Measurements from ENCODE around the gene ZNF154. TPM values are rescaled to one million over a fixed set of nuclear protein-coding genes. Genes with fewer than 3 reads are reported as not detected.
"Not testable (repeated sequence)": the region's sequence is repeated elsewhere in the genome, so short reads cannot be mapped to it uniquely, and the experiment has no call there.

ZNF154 gene
- total RNA-seq (2014; rRNA removed; shearing (Covaris generic)), result not detected in 2 replicates

DNA sequence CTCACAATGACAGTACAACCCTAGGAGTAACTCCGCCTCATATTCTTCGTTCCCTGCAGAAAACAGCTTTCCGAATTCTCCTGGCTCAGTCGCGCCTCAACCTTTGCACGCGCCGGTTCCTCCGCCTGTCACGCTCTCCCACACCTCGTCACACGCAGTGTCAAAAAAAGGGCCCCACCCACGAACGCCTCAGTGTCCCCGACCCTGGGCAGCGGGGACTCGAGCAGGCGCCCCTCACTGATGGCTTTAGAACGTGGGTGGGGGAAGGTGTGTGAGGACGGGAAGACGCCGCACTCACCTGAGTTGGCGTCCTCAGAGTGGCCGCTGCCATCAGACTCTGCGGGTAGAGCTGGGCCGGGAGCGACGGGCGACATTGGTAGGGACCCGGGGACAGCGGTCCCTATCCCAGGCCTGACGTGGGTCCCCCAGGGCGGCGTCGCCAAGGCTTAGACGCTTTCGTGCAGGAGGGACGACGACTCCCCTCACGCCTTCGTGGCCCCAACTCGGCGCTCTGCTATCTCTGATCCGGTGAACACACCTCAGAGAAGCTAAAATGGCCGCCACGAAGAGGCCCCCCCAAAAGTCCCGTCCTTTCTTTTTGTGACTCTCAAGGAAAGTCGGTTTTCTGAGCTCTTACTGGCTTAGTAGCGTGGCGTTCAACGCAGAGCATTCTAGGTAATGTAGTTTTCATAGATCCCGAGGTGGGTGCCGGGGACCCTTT lies at the start of gene ZNF154:
Gene ZNF154 (minus strand): TSS at position 564 of the 721 bp plus-strand sequence. CDS start 233 bp downstream, at position 331.
- DNase-seq (ENCODE audit: low read depth), result no peak

DNA sequence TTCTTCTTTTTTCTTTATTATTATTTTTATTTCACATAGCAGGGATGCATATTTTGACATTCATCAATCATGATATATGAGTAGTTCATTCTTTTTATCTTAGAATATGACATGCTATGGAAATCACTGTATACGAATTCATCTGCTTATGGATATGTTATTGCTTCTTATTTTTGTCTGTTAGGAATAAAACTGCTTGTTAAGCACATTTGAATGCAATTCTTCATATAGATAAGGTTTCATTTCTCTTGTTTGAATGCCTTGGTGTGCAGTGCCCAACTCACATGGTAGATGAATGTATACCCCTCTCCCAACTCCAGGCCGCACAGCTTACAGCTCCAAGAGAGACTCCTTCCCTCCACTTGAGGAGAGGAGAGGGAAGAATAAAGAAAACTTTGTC lies 48.9 kb upstream of the ZNF154 start:
- no peak for DNase-seq (ENCODE audit: low read depth)

DNA sequence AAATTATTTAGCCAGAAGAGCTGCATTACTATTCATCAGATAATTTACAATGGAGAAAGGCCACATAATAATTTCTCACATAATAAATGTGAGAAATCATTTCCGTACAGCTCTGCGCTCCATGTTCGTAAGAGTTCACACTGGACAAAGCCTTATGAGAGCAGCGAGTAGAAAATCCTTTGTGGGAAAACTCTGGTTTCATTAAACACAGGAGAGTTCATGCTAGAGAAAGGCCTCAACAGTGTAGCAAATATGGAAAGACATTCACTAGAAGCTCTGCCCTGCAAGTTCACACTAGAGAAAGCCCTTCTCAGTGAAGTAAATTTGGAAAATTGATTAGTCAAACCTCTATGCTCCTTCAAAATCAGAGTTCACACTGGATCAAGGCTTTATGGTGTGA lies 46.0 kb upstream of the ZNF154 start:
- no peak for DNase-seq (ENCODE audit: low read depth)

DNA sequence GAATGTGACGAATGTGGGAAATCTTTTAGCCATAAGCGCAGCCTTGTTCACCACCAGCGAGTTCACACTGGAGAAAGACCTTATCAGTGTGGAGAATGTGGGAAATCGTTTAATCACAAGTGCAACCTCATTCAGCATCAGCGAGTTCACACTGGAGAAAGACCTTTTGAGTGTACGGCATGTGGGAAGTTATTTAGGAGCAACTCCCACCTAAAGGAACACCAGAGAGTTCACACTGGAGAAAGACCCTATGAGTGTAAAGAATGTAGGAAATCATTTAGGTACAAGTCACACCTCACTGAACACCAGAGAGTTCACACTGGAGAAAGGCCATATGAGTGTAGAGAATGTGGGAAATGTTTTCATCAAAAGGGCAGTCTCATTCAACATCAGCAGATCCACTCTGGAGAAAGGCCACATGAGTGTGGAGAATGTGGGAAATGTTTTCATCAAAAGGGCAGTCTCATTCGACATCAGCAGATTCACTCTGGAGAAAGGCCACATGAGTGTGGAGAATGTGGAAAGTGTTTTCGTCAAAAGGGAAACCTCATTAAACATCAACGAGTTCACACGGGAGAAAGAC lies 45.2 kb upstream of the ZNF154 start:
- DNase-seq (ENCODE audit: low read depth), result no peak

DNA sequence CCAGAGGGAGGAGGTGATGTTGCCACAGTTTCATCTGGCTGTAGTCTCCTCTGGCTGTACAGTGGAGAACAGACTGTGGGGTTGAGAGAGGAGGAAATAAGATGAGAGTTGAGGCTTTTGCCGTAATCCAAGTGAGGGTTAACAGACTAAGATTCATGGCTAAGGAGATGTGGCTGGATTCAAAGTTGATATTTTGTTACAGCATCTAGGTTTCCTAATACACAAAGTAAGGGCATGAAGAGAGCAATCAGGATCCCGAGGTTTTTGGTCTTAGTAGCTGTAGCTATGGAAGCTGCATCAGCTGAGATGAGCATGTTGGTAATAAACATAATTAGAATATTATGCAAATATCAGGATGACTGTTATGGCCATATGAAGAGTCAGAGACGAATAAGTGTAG lies 39.0 kb upstream of the ZNF154 start:
- no peak for DNase-seq (ENCODE audit: low read depth)

DNA sequence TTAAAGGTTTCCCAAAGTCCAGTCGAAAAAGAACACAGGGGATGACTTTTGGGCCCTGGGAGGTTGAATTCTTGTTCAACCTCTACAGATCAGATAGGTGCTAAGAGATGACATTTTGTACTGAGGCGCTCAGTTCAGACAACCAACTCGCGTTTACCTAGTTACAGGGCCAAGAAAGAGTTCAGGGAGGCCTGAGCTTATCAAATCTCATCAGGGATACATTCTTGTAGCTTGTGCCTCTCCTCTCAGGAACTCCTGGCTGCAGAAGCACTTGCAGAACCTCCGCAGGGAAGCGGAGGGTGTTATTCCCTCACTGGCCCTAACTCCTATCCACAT lies 38.4 kb upstream of the ZNF154 start:
- DNase-seq (ENCODE audit: low read depth), result no peak

DNA sequence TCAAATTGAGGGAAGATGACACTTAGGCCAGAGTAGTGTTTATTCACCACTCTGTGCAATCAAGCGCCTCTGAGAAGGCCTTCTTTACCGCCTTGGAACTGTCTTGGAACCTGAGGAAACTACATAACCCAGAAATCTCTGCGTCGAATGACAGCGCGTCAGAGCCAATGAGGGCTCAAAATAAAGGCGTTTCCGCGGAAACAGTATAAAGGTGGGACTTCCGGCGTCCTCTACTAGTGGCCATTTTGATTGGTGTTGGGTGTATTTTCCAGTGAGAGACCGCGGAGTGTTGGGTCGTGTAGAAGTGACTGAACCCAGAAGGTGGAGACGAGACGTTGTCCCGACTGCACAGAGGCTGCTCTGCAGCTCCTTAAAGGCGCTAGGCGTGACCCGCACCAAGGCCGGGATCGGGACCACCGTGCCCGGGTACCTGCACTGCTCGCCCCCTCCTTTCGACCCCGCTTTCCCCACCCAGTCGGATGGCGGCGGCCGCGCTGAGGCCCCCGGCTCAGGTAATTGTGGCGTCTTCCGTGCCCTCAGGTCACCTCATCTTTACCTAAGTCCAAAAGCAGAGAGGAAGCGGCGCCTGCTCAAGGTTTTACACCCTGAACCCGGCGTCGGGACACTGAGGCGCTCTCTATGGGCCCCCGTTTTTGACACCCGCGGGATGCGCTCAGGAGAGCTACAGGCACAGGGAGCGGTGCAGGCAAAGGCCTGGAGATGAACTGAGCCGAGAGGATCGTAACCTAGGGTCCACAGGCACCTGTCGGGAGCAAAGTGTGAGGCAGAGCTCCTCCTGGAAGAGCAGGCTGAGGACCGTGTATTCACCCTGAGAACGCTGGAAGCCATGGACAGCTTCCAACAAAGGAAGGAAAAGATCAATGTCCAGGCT lies 37.8 kb upstream of the ZNF154 start, which contains the start of gene ZNF776:
Gene ZNF776 (plus strand): TSS at position 236 of the 892 bp plus-strand sequence. CDS start 244 bp downstream, at position 480.
- peak; percentile 93 for DNase-seq (ENCODE audit: low read depth)

DNA sequence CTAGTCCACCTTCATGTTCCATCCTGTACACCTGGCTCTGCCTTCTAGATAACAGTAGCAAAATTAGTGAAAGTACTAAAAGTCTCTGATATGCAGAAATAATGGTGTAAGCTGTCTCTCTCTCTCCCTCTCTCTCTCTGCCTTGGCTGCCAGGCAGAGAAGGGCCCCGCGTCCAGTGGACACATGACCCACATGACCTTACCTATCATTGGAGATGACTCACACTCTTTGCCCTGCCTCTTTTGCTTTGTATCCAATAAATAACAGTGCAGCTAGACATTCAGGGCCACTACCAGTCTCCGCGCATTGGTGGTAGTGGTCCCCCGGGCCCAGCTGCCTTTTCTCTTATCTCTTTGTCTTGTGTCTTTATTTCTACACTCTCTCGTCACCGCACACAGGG lies 29.8 kb upstream of the ZNF154 start:
- DNase-seq (ENCODE audit: low read depth), result not testable (repeated sequence)

DNA sequence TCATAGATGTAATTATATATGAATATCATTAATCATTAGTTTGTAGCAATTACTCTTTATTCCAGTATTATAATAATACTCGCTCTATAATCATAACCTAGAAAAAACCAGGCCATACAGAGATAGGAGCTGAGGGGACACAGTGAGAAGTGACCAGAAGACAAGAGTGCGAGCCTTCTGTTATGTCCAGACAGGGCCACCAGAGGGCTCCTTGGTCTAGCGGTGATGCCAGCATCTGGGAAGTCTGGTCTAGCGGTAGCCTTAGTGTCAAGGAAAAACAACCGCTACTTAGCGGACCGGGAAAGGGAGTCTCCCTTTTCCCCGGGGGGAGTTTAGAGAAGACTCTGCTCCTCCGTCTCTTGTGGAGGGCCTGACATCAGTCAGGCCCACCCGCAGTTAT lies 29.3 kb upstream of the ZNF154 start:
- DNase-seq (ENCODE audit: low read depth), result not testable (repeated sequence)

DNA sequence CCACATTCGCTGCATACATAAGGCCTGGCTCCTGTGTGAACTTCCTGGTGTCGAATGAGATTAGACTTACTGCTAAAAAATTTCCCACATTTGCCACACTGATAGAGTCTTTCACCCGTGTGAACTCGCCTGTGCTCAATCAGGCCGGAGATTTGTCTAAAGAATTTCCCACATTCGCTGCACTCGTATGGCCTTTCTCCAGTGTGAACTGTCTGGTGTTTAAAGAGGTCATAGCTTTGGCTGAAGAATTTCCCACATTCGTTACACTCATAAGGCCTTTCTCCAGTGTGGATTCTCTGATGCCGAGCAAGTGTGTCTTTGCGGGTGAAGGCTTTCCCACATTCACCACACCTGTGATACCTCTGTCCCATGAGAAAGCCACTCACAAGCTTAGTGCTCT lies 11.9 kb upstream of the ZNF154 start:
- peak; percentile 7 for DNase-seq (ENCODE audit: low read depth)

DNA sequence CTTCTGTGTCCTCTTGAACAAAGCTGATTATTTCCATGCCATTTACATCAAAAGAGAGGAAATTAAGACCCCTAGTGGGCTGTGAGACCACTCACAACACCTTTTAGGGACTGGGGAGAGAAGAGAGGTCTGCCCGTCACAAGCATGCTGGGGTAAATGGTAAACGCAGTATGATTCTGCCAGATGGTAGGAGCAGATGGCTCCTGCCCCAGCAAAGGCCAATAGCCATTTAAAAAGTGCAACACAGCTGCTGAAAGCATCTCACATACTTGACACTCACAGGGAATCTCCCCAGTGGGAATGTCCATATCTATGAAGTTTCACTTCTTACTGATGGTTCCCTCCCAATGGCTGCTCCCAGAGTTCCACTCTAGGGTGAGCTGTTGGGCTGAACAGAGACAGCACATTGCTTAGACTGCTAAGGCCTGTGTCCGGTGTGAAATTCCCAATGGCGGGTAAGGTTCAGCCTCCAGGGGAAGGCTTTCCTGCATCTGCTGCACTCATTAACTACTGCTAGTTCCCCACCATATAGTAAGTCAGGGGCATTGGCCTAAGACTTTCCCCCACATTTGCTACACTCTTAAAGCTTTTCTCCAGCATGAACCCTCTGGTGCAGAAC lies 11.0 kb upstream of the ZNF154 start:
- no peak for DNase-seq (ENCODE audit: low read depth)

DNA sequence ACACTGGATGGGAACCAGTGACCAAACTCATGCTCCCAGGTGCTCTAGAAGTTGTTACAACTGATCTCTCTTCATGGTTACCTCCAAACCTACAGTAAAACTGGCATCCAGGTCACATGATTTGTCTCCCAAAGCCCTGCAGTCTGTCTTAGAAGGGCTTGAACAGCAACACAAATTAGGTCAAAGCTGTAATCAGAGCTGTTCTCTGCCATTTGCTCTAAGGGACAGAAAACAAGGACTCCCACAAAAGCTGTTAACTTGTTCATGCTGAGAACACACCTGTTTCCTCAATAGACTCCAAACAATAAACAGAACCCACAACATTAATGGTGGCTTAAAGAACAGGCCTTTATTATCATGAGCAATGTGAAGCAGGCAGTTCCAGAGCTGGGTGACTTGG lies 10.4 kb upstream of the ZNF154 start:
- DNase-seq (ENCODE audit: low read depth), result no peak

DNA sequence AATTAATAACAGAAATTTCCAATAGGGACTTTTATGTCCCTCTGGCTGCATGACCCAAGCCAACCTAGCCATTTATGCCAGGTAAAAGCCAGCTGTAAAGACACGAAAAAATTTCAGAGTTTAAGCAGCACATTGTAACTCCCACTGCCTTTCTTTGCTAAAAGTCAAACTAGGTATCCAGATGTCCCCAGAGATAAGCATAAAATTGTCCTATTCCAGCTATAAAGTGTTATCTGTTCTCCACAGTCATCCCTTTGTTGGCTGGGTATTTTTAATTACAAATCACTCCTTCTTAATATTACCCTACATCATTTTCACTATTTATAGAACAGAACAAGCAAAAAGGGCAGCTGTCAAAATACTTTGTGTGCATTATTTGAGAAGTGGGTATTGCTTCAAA lies 3.2 kb upstream of the ZNF154 start:
- DNase-seq (ENCODE audit: low read depth), result no peak

DNA sequence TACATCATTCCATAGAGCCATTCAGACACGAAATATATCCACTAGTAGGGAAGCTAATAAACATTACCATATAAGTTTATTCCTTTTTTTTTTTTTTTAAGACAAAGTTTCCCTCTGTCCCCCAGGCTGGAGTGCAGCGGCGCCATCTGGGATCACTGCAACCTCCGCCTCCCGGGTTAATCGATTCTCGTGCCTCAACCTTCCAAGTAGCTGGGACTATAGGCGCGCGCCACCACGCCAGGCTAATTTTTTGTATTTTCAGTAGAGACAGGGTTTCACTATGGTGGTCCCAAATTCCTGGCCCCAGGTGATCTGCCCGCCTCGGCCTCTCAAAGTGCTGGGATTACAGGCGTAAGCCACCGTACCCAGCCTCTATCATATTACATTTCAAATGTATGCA lies 612 bp upstream of the ZNF154 start:
- no peak for DNase-seq (ENCODE audit: low read depth)

DNA sequence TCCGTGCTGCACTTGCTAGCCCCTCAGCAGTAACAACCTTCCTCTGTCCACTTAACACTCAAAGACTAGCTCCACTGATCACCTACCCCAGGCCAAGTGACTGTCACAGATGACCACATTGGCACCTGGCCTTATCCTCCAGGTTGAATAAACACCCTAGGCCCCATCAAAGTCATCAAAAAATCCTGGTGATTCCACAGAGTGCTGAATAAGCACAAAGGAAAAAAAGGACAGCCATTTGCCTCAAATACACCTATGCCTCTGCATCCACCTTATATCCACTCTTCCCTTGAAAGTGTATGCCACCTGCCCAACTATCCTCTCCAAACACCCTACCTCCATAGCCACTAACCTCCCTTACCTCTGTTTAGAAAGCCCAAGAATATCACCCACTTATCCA lies 2.7 kb downstream of the ZNF154 start:
- DNase-seq (ENCODE audit: low read depth), result no peak

DNA sequence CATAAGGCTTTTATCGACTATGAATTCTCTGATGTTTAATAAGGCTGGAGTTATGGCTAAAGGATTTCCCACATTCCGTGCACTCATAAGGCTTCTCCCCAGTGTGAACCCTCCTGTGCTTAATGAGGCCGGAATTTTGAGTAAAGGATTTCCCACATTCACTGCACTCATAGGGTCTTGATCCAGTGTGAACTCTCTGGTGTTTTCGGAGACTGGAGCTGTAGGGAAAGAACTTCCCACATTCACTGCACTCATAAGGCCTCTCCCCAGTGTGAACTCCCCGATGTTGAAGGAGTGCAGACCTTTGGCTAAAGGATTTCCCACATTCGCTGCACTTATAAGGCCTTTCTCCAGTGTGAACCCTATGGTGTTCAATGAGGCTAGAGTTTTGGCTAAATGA lies 7.4 kb downstream of the ZNF154 start:
- no peak for DNase-seq (ENCODE audit: low read depth)

DNA sequence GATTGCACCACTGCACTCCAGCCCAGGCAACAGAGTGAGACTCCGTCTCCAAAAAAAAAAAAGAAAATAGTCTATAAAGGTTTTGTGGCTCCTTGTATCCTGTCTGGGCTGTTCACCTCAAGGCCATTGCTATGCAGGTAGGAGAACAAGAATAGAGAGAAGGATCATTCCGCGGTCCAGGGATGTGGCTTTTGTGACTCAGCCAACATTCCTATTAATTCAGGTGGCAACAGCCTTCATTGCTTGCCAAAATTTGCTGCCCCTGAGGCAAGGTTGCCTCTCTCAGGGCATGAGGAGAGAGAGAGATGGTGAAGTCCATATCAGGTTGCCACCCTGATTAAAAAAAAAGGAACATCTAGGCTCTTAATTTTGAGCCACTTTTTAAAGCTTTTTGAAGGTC lies 19.3 kb downstream of the ZNF154 start:
- DNase-seq (ENCODE audit: low read depth), result peak; percentile 90

DNA sequence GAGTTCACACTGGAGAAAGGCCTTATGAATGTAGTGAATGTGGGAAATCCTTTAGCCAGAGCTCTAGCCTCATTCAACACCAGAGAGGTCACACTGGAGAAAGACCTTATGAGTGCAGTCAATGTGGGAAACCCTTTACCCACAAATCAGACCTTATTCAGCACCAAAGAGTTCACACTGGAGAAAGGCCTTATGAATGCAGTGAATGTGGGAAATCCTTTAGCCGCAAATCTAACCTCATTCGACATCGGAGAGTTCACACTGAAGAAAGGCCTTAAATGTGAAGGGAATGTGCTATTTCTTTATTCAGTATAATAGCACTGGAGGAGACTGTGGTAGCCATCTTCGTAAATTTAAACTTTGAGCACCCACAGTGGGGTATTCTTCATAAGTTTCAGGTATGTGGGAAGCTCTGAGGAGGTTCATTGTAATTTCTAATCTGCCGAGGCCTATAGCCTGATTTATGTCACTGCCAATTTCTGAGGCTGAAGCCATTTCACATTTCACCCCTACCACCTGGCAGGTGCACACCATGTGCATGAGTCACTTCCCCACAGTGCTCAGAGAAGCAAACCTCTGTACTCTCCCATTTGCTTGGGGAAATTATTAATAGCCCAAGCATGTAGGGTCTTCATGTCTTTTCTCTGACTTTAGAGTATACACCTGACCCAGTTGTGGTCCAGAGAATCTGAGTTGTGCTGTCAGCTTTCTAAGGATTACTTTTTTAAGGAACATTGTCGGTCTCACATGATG lies 20.8 kb downstream of the ZNF154 start:
- DNase-seq (ENCODE audit: low read depth), result no peak

DNA sequence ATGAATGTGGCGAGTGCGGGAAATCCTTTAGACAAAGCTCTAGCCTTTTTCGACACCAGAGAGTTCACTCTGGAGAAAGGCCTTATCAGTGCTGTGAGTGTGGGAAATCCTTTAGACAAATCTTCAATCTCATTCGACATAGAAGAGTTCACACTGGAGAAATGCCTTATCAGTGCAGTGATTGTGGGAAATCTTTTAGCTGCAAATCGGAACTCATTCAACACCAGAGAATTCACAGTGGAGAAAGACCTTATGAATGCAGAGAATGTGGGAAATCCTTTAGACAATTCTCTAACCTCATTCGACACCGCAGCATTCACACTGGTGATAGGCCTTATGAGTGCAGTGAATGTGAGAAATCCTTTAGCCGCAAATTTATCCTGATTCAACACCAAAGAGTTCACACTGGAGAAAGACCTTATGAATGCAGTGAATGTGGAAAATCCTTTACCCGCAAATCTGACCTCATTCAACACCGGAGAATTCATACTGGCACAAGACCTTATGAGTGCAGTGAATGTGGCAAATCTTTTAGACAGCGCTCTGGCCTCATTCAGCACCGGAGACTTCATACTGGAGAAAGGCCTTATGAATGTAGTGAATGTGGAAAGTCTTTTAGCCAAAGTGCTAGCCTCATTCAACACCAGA lies 21.5 kb downstream of the ZNF154 start:
- no peak for DNase-seq (ENCODE audit: low read depth)

DNA sequence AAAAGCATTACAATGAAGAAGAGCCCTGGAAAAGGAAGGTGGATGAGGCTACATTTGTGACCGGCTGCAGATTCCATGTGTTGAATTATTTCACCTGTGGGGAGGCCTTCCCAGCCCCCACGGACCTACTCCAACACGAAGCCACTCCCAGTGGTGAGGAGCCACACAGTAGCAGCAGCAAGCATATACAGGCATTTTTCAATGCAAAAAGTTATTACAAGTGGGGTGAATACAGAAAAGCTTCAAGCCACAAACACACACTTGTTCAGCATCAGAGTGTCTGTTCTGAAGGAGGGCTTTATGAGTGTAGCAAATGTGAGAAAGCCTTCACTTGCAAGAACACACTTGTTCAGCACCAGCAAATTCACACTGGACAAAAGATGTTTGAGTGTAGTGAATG lies 22.3 kb downstream of the ZNF154 start:
- no peak for DNase-seq (ENCODE audit: low read depth)

DNA sequence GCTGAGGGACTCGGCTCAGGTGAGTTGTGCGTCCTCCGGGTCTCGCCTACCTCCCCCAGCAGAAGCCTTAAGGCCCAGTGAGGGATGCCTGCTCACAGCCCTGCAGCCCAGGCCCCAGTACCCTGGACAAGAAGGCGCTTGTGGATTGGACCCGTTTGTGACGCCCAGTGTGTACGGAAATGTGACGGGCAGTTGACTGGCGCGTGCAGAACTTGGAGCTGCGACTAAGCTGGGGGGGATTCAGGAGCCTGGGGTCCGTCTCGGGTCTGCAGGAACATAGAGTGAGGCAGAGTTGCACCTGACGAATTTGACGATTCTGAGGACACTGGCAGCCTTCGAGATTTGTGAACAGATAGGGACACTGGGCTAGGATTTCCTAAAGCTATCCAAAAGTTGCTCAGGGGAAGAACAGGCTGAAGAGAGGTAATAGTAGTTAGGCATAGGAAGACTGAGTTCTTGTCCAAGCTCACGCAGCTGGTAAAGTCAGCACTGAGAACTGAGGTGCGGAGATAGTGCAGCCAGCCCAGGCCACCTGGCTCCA lies 26.7 kb downstream of the ZNF154 start:
- DNase-seq (ENCODE audit: low read depth), result peak; percentile 12
